Endodermal cell (in vitro differentiated cells): ENCODE results near the gene FCAR. TPM values are rescaled to one million over a fixed set of nuclear protein-coding genes. Genes with fewer than 3 reads are reported as not detected.
"Not testable (repeated sequence)": the region's sequence is repeated elsewhere in the genome, so short reads cannot be mapped to it uniquely, and the experiment has no call there.

ENCODE experiments used
- DNase-seq: peaks from one replicate; pipeline ENCODE4 v3.0.0-alpha.2; 2017
- H3K27ac ChIP-seq: 2 replicates; pipeline ENCODE4 v1.5.1; 2013; ENCODE audit warnings: mild to moderate bottlenecking, low read depth, low read length, moderate library complexity
- H3K27me3 ChIP-seq: 2 replicates; pipeline ENCODE4 v1.6.1; 2013; ENCODE audit warnings: mild to moderate bottlenecking, low read length, moderate library complexity; ENCODE audit not compliant: insufficient read depth, control insufficient read depth, poor library complexity, severe bottlenecking
- H3K36me3 ChIP-seq: 2 replicates; pipeline ENCODE4 v1.7.0; 2013; ENCODE audit warnings: mild to moderate bottlenecking, low read length, moderate library complexity; ENCODE audit not compliant: control insufficient read depth, insufficient read depth
- H3K4me1 ChIP-seq: one replicate; pipeline ENCODE4 v1.7.0; 2013; ENCODE audit warnings: low read length; ENCODE audit not compliant: control insufficient read depth, insufficient read depth
- H3K4me3 ChIP-seq: 2 replicates; pipeline ENCODE4 v1.5.1; 2013; ENCODE audit warnings: mild to moderate bottlenecking, low read length, moderate library complexity
- H3K9ac ChIP-seq: 2 replicates; pipeline ENCODE4 v1.6.1; 2013; ENCODE audit warnings: mild to moderate bottlenecking, low read length, moderate library complexity; ENCODE audit not compliant: poor library complexity, severe bottlenecking; ENCODE audit errors: extremely low read depth
- H3K9me3 ChIP-seq: 2 replicates; pipeline ENCODE4 v1.6.1; 2013; ENCODE audit warnings: mild to moderate bottlenecking, low read length, moderate library complexity; ENCODE audit not compliant: control insufficient read depth
- H3K27ac Mint-ChIP-seq: 2 replicates; pipeline ENCODE4 v1.8.0; 2020; ENCODE audit warnings: mixed read lengths
- H3K27me3 Mint-ChIP-seq: 2 replicates; pipeline ENCODE4 v1.8.0; 2021; ENCODE audit warnings: mild to moderate bottlenecking, mixed read lengths; ENCODE audit not compliant: insufficient read depth
- H3K36me3 Mint-ChIP-seq: 2 replicates; pipeline ENCODE4 v1.8.0; 2020; ENCODE audit warnings: low read depth, mixed read lengths
- H3K4me1 Mint-ChIP-seq: 2 replicates; pipeline ENCODE4 v1.8.0; 2020; ENCODE audit warnings: mixed read lengths
- H3K4me3 Mint-ChIP-seq: 2 replicates; pipeline ENCODE4 v1.8.0; 2020; ENCODE audit warnings: mild to moderate bottlenecking, moderate library complexity, mixed read lengths
- H3K9me3 Mint-ChIP-seq: 2 replicates; pipeline ENCODE4 v1.8.0; 2020; ENCODE audit warnings: mild to moderate bottlenecking, mixed read lengths
- WGBS, 2 experiments: methylation state at CpG; one replicate each; pipeline versions ENCODE4 v1.1.5 to v1.1.7; 2013; ENCODE audit warnings: missing lambda C conversion rate in 2 of 2, mixed read lengths in 1 of 2; ENCODE audit not compliant: insufficient coverage in 1 of 2, insufficient read length in 1 of 2; 5-methylcytosine and 5-hydroxymethylcytosine counted together
- total RNA-seq, 2 donors: library from RNA; stranded (reverse); fragmentation: NEBNext Ultra II Directional in 1 of 2; extraction: Animal tissue kit (Norgen Biotek cat#: 25700) in 1 of 2; gene quantifications; 2 replicates in 1 of 2; 3 replicates in 1 of 2; pipeline ENCODE4 v1.2.1, GENCODE V29; 2021
- TF ChIP-seq, protein P1 (sequence below): fragments of 200-600 bp; sonication (generic); conservative IDR thresholded peaks from 2 replicates; pipeline ENCODE4 v1.5.0; 2021; ENCODE audit warnings: antibody characterized with exemption, mild to moderate bottlenecking

Gene FCAR
- total RNA-seq, 2 donors from 2014 or later: not detected

- DNase-seq: no peak
- Mint-ChIP-seq H3K27me3 (no peaks in the 10 kb centered on the region), H3K36me3 (peaks cover 47% of the 10 kb centered on the region), H3K4me1 (peaks cover 5% of the 10 kb centered on the region), H3K4me3 (no peak overlapping the region), H3K27ac (peak overlapping the region; percentile 78), H3K9me3 (no peaks in the 10 kb centered on the region)
- Histone ChIP-seq H3K27ac (no peak overlapping the region), H3K27me3 (no peaks in the 10 kb centered on the region), H3K9me3 (no peaks in the 10 kb centered on the region), H3K9ac (no peak overlapping the region), H3K36me3 (peaks cover 52% of the 10 kb centered on the region), H3K4me1 (no peaks in the 10 kb centered on the region), H3K4me3 (no peak overlapping the region)
- TF ChIP-seq, protein P1, sequence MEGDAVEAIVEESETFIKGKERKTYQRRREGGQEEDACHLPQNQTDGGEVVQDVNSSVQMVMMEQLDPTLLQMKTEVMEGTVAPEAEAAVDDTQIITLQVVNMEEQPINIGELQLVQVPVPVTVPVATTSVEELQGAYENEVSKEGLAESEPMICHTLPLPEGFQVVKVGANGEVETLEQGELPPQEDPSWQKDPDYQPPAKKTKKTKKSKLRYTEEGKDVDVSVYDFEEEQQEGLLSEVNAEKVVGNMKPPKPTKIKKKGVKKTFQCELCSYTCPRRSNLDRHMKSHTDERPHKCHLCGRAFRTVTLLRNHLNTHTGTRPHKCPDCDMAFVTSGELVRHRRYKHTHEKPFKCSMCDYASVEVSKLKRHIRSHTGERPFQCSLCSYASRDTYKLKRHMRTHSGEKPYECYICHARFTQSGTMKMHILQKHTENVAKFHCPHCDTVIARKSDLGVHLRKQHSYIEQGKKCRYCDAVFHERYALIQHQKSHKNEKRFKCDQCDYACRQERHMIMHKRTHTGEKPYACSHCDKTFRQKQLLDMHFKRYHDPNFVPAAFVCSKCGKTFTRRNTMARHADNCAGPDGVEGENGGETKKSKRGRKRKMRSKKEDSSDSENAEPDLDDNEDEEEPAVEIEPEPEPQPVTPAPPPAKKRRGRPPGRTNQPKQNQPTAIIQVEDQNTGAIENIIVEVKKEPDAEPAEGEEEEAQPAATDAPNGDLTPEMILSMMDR: no peak
- WGBS, 2 experiments: 90 to 95% methylated on average over 10 to 11 of the region's 11 CpGs
Observed at GRCh38 chr19:54916822-54917221, 42.8 kb downstream of the FCAR start.

GRCh38 chr19:54918499-54918898 lies 44.5 kb downstream of the FCAR start:
- TF ChIP-seq, protein P1: no peak
- H3K27me3 Mint-ChIP-seq: no peaks in the 10 kb centered on the region
- no peaks in the 10 kb centered on the region for H3K27me3 ChIP-seq
- H3K4me3 Mint-ChIP-seq: no peak overlapping the region
- peaks cover 43% of the 10 kb centered on the region for H3K36me3 Mint-ChIP-seq
- no peak overlapping the region for H3K4me3 ChIP-seq
- H3K9me3 ChIP-seq: no peaks in the 10 kb centered on the region
- peak; percentile 71 for DNase-seq
- peak overlapping the region; percentile 66 for H3K27ac Mint-ChIP-seq
- peaks cover 5% of the 10 kb centered on the region for H3K4me1 Mint-ChIP-seq
- no peak overlapping the region for H3K9ac ChIP-seq
- H3K4me1 ChIP-seq: no peaks in the 10 kb centered on the region
- 80 to 88% methylated on average over 5 to 9 of the region's 9 CpGs for whole genome bisulfite sequencing, 2 experiments
- peaks cover 47% of the 10 kb centered on the region for H3K36me3 ChIP-seq
- no peaks in the 10 kb centered on the region for H3K9me3 Mint-ChIP-seq
- H3K27ac ChIP-seq: no peak overlapping the region

DNA sequence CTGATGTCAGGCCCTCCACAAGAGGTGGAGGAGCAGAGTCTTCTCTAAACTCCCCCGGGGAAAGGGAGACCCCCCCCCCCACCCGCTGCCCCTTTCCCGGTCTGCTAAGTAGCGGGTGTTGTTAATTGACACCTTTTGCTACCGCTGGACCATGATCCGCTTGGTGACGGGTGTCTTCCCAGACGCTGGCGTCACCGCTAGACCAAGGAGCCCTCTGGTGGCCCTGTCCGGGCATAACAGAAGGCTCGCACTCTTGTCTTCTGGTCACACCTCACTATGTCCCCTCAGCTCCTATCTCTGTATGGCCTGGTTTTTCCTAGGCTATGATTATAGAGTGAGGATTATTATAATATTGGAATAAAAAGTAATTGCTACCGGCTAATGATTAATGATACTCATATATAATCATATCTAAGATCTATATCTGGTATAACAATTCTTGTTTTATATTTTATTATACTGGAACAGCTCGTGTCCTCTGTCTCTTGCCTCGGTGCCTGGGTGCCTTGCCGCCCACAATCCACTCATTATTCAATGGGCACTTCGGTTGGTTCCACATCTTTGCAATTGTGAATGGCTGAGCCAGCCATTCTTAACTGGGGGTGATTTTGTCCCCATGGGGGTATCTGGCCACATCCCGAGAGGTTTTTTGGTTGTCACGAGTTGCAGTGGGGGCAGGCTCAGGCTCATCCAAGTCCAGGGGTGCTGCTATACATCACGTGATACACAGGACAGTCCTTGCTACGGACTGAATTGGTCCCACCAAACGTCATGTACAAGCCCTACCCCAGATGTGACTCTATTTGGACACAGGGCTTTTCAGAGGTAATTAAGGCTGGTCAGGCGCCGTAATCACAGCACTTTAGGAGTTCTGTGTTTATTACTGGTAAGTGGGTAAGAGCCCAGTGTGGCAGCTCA lies 45.9 kb downstream of the FCAR start:
- H3K27ac Mint-ChIP-seq, H3K27ac ChIP-seq, H3K27me3 Mint-ChIP-seq, H3K4me3 ChIP-seq, H3K9me3 Mint-ChIP-seq, H3K4me1 Mint-ChIP-seq, H3K4me3 Mint-ChIP-seq, H3K4me1 ChIP-seq, H3K9ac ChIP-seq, H3K9me3 ChIP-seq, H3K27me3 ChIP-seq: not testable (repeated sequence)
- DNase-seq: peak; percentile 78
- TF ChIP-seq, protein P1: peak; percentile 68
- peaks cover 41% of the 10 kb centered on the region for H3K36me3 Mint-ChIP-seq
- WGBS, 2 experiments: 79 to 84% methylated on average over 10 to 13 of the region's 24 CpGs
- H3K36me3 ChIP-seq: peaks cover 50% of the 10 kb centered on the region
